ENCODE measurements around the gene FOCAD. TPM values are rescaled to one million over a fixed set of nuclear protein-coding genes. Genes with fewer than 3 reads are reported as not detected.

FOCAD gene
- total and polyA plus RNA-seq, 4 donors, result 6.8 to 62.1 (median 27.9) TPM

- WGBS, 2 donors, result 96 to 98% methylated on average over 2 of the region's 2 CpGs
- H3K9me3 ChIP-seq (ENCODE audit: control insufficient read depth in 4 of 4, insufficient read depth in 3 of 4, low read length in 3 of 4), result no peaks in the 10 kb centered on the region
- DNase-seq (no peak), ATAC-seq (ENCODE audit: insufficient read depth, low FRiP score) (no peak)
- no peak overlapping the region for H3K9ac ChIP-seq (ENCODE audit: insufficient read depth in 1 of 2, low read length in 2 of 2)
- H3K4me1 ChIP-seq (ENCODE audit: control insufficient read depth in 5 of 5, insufficient read depth in 5 of 5, low read length in 5 of 5), result peaks cover 0 to 7% (median 0%) of the 10 kb centered on the region in 5 donors
- TF ChIP-seq, protein P1, sequence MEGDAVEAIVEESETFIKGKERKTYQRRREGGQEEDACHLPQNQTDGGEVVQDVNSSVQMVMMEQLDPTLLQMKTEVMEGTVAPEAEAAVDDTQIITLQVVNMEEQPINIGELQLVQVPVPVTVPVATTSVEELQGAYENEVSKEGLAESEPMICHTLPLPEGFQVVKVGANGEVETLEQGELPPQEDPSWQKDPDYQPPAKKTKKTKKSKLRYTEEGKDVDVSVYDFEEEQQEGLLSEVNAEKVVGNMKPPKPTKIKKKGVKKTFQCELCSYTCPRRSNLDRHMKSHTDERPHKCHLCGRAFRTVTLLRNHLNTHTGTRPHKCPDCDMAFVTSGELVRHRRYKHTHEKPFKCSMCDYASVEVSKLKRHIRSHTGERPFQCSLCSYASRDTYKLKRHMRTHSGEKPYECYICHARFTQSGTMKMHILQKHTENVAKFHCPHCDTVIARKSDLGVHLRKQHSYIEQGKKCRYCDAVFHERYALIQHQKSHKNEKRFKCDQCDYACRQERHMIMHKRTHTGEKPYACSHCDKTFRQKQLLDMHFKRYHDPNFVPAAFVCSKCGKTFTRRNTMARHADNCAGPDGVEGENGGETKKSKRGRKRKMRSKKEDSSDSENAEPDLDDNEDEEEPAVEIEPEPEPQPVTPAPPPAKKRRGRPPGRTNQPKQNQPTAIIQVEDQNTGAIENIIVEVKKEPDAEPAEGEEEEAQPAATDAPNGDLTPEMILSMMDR (IDR thresholded peaks at IDR 0.05; ENCODE audit: control extremely low read depth, extremely low read depth), result no peak
- peaks cover 0 to 4% (median 2%) of the 10 kb centered on the region in 4 donors for H3K36me3 ChIP-seq (ENCODE audit: control insufficient read depth in 4 of 4, insufficient read depth in 4 of 4, low read length in 4 of 4)
- H3K27me3 ChIP-seq (ENCODE audit: control insufficient read depth in 3 of 3, insufficient read depth in 3 of 3, low read length in 2 of 3), result no peaks in the 10 kb centered on the region
- no peak overlapping the region for H3K4me3 ChIP-seq
- no peak overlapping the region for H3K27ac ChIP-seq (ENCODE audit: low read depth in 1 of 2, low read length in 1 of 2)
Measured at GRCh38 chr9:20740929-20741582, 57.0 kb downstream of the FOCAD start.

DNA sequence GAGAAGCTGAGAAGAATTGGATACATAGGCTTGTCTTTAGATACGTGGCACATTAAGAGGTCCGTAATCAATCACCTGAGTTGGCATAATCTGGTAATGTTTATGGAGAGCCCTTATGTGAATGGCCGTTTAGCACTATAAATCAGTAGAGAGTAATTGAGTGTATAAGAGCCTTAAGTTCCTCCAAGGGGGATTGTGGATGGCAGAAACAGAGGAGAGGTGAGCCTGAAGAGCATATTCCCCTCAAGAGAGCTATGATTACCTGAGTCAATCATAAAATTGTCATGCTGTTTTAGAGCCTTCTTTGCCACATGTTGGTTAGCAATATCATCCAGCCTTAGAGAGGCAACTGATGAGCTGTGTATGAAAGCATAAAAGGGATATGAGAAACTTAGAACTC, 58.8 kb downstream of the FOCAD start:
- no peak for ATAC-seq (ENCODE audit: insufficient read depth, low FRiP score)

GRCh38 chr9:20744036-20744630, 60.1 kb downstream of the FOCAD start:
- no peak for DNase-seq
- TF ChIP-seq, protein P1 (IDR thresholded peaks at IDR 0.05; ENCODE audit: control extremely low read depth, extremely low read depth), result no peak
- 23 to 63% methylated on average over 2 of the region's 2 CpGs for WGBS, 2 donors
- Histone ChIP-seq H3K9ac (ENCODE audit: insufficient read depth in 1 of 2, low read length in 2 of 2) (no peak overlapping the region), H3K4me1 (ENCODE audit: control insufficient read depth in 5 of 5, insufficient read depth in 5 of 5, low read length in 5 of 5) (peaks cover 0 to 7% (median 0%) of the 10 kb centered on the region in 5 donors), H3K9me3 (ENCODE audit: control insufficient read depth in 4 of 4, insufficient read depth in 3 of 4, low read length in 3 of 4) (no peaks in the 10 kb centered on the region), H3K27me3 (ENCODE audit: control insufficient read depth in 3 of 3, insufficient read depth in 3 of 3, low read length in 2 of 3) (no peaks in the 10 kb centered on the region), H3K27ac (ENCODE audit: low read depth in 1 of 2, low read length in 1 of 2) (no peak overlapping the region), H3K4me3 (no peak overlapping the region), H3K36me3 (ENCODE audit: control insufficient read depth in 4 of 4, insufficient read depth in 4 of 4, low read length in 4 of 4) (peaks cover 0 to 2% (median under 1%) of the 10 kb centered on the region in 4 donors)
- no peak for ATAC-seq (ENCODE audit: insufficient read depth, low FRiP score)

More for the DNA sequence above, 58.8 kb downstream of the FOCAD start:
- peaks cover 0 to 10% (median 0%) of the 10 kb centered on the region in 5 donors for H3K4me1 ChIP-seq (ENCODE audit: control insufficient read depth in 5 of 5, insufficient read depth in 5 of 5, low read length in 5 of 5)
- no peak for DNase-seq
- H3K9me3 ChIP-seq (ENCODE audit: control insufficient read depth in 4 of 4, insufficient read depth in 3 of 4, low read length in 3 of 4), result no peaks in the 10 kb centered on the region
- 81 to 91% methylated on average over 3 of the region's 3 CpGs for WGBS, 2 donors
- TF ChIP-seq, protein P1 (IDR thresholded peaks at IDR 0.05; ENCODE audit: control extremely low read depth, extremely low read depth), result no peak
- H3K4me3 ChIP-seq, result no peak overlapping the region
- peaks cover 0 to 4% (median 2%) of the 10 kb centered on the region in 4 donors for H3K36me3 ChIP-seq (ENCODE audit: control insufficient read depth in 4 of 4, insufficient read depth in 4 of 4, low read length in 4 of 4)
- H3K27ac ChIP-seq (ENCODE audit: low read depth in 1 of 2, low read length in 1 of 2), result no peak overlapping the region
- no peak overlapping the region for H3K9ac ChIP-seq (ENCODE audit: insufficient read depth in 1 of 2, low read length in 2 of 2)
- H3K27me3 ChIP-seq (ENCODE audit: control insufficient read depth in 3 of 3, insufficient read depth in 3 of 3, low read length in 2 of 3), result no peaks in the 10 kb centered on the region
